Keratinocyte (primary cell): ENCODE measurements around the gene SYNDIG1. TPM values are rescaled to one million over a fixed set of nuclear protein-coding genes. Genes with fewer than 3 reads are reported as not detected.

Source experiments
- DNase-seq: peaks from one replicate; pipeline ENCODE4 v3.0.0-alpha.2; 2011; ENCODE audit warnings: low read depth, missing footprints, low spot score
- FAIRE-seq: peaks from 2 replicates; lab custom pipeline; 2011; peaks lifted over from hg19 to GRCh38; lab: Jason Lieb, UNC
- H2AFZ ChIP-seq: 2 replicates; pipeline ENCODE4 v1.6.0; 2012; ENCODE audit warnings: low read length, control low read depth, inconsistent platforms; ENCODE audit not compliant: control insufficient read depth
- H3K27ac ChIP-seq: 2 replicates; pipeline ENCODE4 v1.5.1; 2011; ENCODE audit warnings: low read length; ENCODE audit not compliant: control insufficient read depth, insufficient read depth
- H3K27me3 ChIP-seq: 3 replicates; pipeline ENCODE4 v1.6.0; 2011; ENCODE audit warnings: low read length; ENCODE audit not compliant: control insufficient read depth, insufficient read depth; ENCODE audit errors: extremely low read depth
- H3K36me3 ChIP-seq, 2 experiments: 2 replicates in 1 of 2; 3 replicates in 1 of 2; pipeline ENCODE4 v1.5.1; 2011; ENCODE audit warnings: low read length in 2 of 2, mild to moderate bottlenecking in 1 of 2; ENCODE audit not compliant: control insufficient read depth in 2 of 2, insufficient read depth in 2 of 2; ENCODE audit errors: extremely low read depth in 1 of 2
- H3K4me1 ChIP-seq: 3 replicates; pipeline ENCODE4 v1.5.1; 2011; ENCODE audit warnings: low read length; ENCODE audit not compliant: control insufficient read depth, insufficient read depth; ENCODE audit errors: extremely low read depth
- H3K4me2 ChIP-seq: 3 replicates; pipeline ENCODE4 v1.6.0; 2011; ENCODE audit warnings: low read depth, low read length; ENCODE audit not compliant: control insufficient read depth, insufficient read depth; ENCODE audit errors: extremely low read depth
- H3K4me3 ChIP-seq, 3 experiments: fragments of 200-600 bp in 1 of 3; sonication (generic) in 1 of 3; 2 replicates in 2 of 3; 3 replicates in 1 of 3; pipeline ENCODE4 v1.5.1; 2011 to 2016; ENCODE audit warnings: low read length in 3 of 3, mild to moderate bottlenecking in 3 of 3, control low read depth in 2 of 3, inconsistent platforms in 1 of 3, low read depth in 1 of 3, mixed read lengths in 1 of 3, mixed run types in 1 of 3, moderate library complexity in 1 of 3; ENCODE audit not compliant: control insufficient read depth in 2 of 3, insufficient read depth in 2 of 3; ENCODE audit errors: extremely low read depth in 1 of 3
- H3K79me2 ChIP-seq: 2 replicates; pipeline ENCODE4 v1.6.0; 2012; ENCODE audit warnings: low read length; ENCODE audit not compliant: control insufficient read depth, insufficient read depth
- H3K9ac ChIP-seq: 3 replicates; pipeline ENCODE4 v1.6.0; 2011; ENCODE audit warnings: low read length; ENCODE audit not compliant: control insufficient read depth, insufficient read depth; ENCODE audit errors: extremely low read depth
- H3K9me1 ChIP-seq: 3 replicates; pipeline ENCODE4 v1.6.0; 2011; ENCODE audit warnings: low read length; ENCODE audit not compliant: control insufficient read depth, insufficient read depth; ENCODE audit errors: extremely low read depth
- H3K9me3 ChIP-seq: 2 replicates; pipeline ENCODE4 v1.5.1; 2012; ENCODE audit warnings: low read depth, low read length; ENCODE audit not compliant: control insufficient read depth
- H4K20me1 ChIP-seq: 3 replicates; pipeline ENCODE4 v1.6.0; 2011; ENCODE audit warnings: low read length; ENCODE audit not compliant: control insufficient read depth, insufficient read depth; ENCODE audit errors: extremely low read depth
- CTCF ChIP-seq, 3 experiments: IDR thresholded peaks in 1 of 3; conservative IDR thresholded peaks in 1 of 3; optimal IDR thresholded peaks in 1 of 3; 2 replicates in 2 of 3; 3 replicates in 1 of 3; pipeline versions ENCODE3 to v1.5.1; 2011; ENCODE audit warnings: low read length in 3 of 3, mild to moderate bottlenecking in 3 of 3, moderate library complexity in 2 of 3, control low read depth in 1 of 3, inconsistent platforms in 1 of 3; ENCODE audit not compliant: insufficient read depth in 2 of 3; ENCODE audit errors: extremely low read depth in 1 of 3
- EZH2 ChIP-seq: IDR thresholded peaks from one replicate; pipeline ENCODE4 v1.6.1; 2012; ENCODE audit warnings: inconsistent platforms, mild to moderate bottlenecking, low read length, moderate library complexity
- dilution Hi-C: fragments of 300-500 bp; cut with MboI; formaldehyde crosslinking; loops from one replicate; pipeline ENCODE4 v1.7.0; 2020; ENCODE audit warnings: low sequenced_read_pairs; ENCODE audit not compliant: extremely low pct_ligation_motif_present
- polyA plus RNA-seq, 5 experiments: library from polyadenylated mRNA; depleted of rRNA in 3 of 5; stranded (reverse) in 3 of 5; stranded (forward) in 1 of 5; unstranded in 1 of 5; fragments of >200 nt; gene quantifications; 1 replicate in 1 of 5; 2 replicates in 3 of 5; 3 replicates in 1 of 5; pipeline versions ENCODE4 v1.2.1 to v1.2.3, GENCODE V29; 2011 to 2012; ENCODE audit warnings: missing spikeins in 2 of 5, low read depth in 1 of 5, low replicate concordance in 1 of 5

SYNDIG1 gene
- polyA plus RNA-seq, 1 donor (not counting 4 experiments of a cell fraction or from before 2014, with no cell fraction given) = 0.38 TPM

- no peaks in the 10 kb centered on the region for H3K27me3 ChIP-seq
- H3K27ac ChIP-seq = no peak overlapping the region
- H3K9me3 ChIP-seq = no peaks in the 10 kb centered on the region
- dilution Hi-C loops = no loop called here
- FAIRE-seq = no peak
- no peaks in the 10 kb centered on the region for H3K79me2 ChIP-seq
- no peak for TF ChIP-seq CTCF (optimal IDR thresholded peaks at IDR 0.05 in 1 of 3, IDR thresholded peaks at IDR 0.05 in 1 of 3, conservative IDR thresholded peaks at IDR 0.05 in 1 of 3; ENCODE audit: extremely low read depth in 1 of 3, insufficient read depth in 2 of 3, low read length in 3 of 3)
- no peak for TF ChIP-seq EZH2
- H3K4me2 ChIP-seq = no peak overlapping the region
- DNase-seq = no peak
- no peak overlapping the region for H3K9ac ChIP-seq
- H3K9me1 ChIP-seq = no peaks in the 10 kb centered on the region
- no peaks in the 10 kb centered on the region for H3K4me1 ChIP-seq
- no peaks in the 10 kb centered on the region for H3K36me3 ChIP-seq
- no peak overlapping the region for H3K4me3 ChIP-seq
- H2AFZ ChIP-seq = no peak overlapping the region
- no peaks in the 10 kb centered on the region for H4K20me1 ChIP-seq
Measured at GRCh38 chr20:24684421-24684871, 215.0 kb downstream of the SYNDIG1 start.

- Histone ChIP-seq H3K4me2 (no peak overlapping the region), H3K4me1 (no peaks in the 10 kb centered on the region), H3K4me3 (no peak overlapping the region), H3K9me1 (no peaks in the 10 kb centered on the region), H3K9me3 (no peaks in the 10 kb centered on the region), H3K27ac (no peak overlapping the region), H3K36me3 (no peaks in the 10 kb centered on the region), H4K20me1 (no peaks in the 10 kb centered on the region), H3K27me3 (no peaks in the 10 kb centered on the region), H3K9ac (no peak overlapping the region), H3K79me2 (no peaks in the 10 kb centered on the region), H2AFZ (no peak overlapping the region)
- no peak for FAIRE-seq
- dilution Hi-C loops = no loop called here
- TF ChIP-seq EZH2 (no peak), CTCF (optimal IDR thresholded peaks at IDR 0.05 in 1 of 3, IDR thresholded peaks at IDR 0.05 in 1 of 3, conservative IDR thresholded peaks at IDR 0.05 in 1 of 3; ENCODE audit: extremely low read depth in 1 of 3, insufficient read depth in 2 of 3, low read length in 3 of 3) (no peak)
- no peak for DNase-seq
Measured at GRCh38 chr20:24684956-24685691, 215.7 kb downstream of the SYNDIG1 start.
